Hematopoietic multipotent progenitor cell (in vitro differentiated cells): ENCODE measurements around the gene MOCOS. TPM values are rescaled to one million over a fixed set of nuclear protein-coding genes. Genes with fewer than 3 reads are reported as not detected.

Experiments used
- DNase-seq, 3 donors: peaks; one replicate each; pipeline ENCODE4 v3.0.0-alpha.2; 2011 to 2015; ENCODE audit warnings: low read depth in 2 of 3, low spot score in 2 of 3
- total RNA-seq: library from RNA; depleted of rRNA; stranded (reverse); fragments of >200 nt; gene quantifications from one replicate; pipeline ENCODE4 v1.2.3, GENCODE V29; 2012

The MOCOS gene
- total RNA-seq, 1 donor = under 0.01 TPM

DNA sequence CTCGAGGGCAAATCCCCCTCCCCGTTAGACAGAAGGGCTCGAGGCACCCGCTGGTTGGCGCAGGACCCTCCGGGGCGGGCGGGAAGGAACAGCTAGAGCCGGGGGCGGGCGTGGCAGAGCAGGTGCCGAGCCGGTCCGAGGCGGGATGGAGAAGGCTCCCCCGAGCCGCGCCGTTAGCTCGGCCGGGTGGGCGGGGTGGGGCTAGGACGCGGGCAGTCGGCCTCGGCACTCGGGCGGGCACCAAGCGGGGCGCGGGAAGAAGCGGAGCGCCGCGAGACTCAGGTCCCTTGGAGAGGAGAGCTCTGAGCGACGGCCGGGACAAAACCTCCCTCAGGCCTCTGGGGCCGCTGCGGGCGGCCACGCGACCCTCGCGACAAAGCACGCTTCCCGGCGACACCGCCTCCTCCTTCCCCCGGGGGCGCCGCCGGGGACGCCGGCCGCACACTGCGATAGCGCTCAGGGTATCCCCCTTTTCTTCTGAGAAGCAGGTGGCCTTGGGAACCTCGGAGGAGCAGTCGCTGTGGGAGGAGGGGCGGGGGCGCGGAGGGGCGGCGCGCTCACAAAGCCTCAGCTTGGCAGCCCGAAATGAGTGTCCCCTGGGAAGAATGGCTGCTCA lies 110.9 kb downstream of the MOCOS start:
- peak in 2 of 3 donors; percentile 3 to 4 for DNase-seq

DNA sequence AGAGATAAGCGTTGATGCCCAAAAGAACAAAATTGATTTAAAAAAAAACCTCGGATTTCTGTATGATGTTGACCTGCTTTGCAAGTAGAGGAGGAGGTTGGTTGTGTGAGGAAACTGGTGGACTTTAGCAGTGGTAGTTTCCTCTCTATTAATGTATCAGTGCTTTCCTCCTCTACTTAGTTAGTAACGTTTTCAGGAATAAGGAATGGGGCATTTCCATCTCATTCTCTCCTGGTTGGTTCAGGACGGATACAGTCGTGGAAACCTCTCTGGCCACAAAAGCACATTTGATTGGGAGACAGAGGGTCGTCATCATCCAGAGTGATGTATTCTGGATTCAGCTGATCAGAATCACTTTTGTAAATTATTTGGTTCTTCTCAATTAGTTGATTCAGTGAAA lies 111.7 kb downstream of the MOCOS start:
- DNase-seq = no peak

DNA sequence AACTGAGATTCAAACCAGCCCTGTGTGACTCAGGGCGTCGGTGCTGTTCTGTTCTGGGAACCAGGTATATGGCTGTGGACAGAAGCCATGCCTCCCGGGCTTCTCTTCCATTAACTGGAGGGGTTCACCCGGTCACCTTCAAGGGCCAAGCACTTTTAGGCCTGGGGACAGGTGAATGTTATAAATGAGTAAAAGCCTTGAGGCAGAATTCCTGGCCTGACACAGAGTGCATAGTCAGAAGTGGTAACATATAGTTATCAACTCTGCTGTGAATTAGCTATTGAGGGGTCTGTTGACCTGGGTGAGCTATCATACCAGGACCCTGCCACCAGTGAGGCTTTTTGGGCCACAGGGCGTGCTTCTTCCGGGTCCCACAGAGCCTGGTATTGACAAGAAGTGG lies 112.9 kb downstream of the MOCOS start:
- no peak for DNase-seq

DNA sequence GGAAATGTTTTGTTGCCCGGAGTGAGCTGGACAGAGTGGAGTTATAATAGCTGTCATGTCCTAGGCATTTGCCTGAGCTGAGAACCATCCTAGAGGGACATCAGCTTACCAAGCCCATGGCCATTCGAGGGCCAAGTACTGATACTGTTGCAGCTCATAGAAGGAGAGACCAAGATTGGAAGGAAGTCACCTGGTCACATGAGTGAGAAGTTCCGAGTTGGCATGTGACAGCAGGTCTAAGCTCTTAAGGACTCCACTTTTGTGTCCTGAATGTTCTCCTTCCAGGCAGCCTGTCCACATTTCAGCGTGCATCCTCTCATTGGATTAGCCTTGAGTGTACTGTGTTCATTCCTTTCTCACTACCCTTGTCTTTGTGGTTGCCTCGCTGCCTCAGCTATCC lies 114.6 kb downstream of the MOCOS start:
- DNase-seq = no peak

DNA sequence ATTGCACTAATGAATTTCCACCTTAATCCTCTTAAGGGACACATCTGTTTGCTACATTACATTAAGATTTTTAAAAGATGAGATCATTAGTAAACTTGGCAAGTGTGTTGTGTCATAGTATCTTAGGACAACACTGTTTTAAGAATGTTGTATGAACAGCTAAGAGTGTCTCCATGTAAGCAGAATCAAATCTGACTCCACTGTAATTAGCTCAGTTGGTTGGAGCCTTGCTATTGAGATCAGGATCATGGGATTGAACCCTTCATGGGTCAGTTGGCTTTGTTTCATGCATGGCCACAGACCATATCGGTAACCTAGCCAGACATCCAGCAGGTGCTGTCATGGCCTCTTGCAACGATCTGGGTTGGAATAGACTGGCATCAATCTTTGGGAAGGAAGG lies 115.4 kb downstream of the MOCOS start:
- no peak for DNase-seq

DNA sequence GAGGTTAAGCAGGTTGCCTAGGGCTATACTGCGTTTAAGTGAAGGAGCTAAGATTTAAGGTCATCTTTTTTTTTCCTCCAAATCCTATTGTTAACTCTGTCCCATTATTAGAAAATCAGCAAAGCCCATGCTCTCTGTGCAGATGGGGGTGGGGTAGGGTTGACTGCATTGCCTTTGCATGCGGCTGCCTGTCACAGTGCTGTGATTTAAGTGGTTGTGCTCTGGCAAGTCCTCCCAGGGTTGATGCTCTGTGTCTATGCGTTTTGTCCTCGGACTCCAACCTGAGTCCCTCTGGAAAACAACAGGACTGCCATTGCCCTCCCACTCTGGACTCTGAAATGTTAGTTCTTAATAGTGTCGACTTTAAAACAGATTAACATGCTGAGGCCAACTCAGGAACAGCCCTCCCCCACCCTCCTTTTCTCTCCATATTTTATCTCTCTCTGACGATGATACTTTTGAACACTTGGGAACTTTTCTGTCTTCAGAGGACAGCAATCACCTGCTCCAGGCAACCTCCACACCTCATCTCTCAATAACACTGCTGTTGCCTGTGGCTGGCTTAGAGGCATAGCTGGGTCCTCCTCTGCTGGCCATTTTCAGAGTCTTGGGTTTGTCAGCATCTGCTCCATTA lies 116.0 kb downstream of the MOCOS start:
- no peak for DNase-seq

DNA sequence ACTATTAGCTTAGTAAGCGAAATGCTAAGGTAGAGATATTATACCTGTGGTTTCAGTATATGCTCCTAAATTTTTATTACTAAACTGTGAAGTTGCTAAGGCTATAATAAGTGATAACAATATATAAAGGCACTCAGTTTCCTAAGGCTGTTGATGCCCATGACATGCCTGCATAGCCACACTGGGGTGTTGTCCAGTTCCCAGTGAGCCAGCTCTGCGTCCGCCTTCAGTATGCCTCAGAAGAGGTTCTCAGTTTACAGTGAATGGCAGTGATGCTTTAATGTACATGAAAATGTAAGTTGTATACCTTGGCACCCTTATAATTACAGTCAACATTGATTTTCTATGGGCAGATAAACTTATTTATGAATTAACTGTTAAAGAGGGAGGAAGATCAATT lies 117.4 kb downstream of the MOCOS start:
- DNase-seq = no peak

DNA sequence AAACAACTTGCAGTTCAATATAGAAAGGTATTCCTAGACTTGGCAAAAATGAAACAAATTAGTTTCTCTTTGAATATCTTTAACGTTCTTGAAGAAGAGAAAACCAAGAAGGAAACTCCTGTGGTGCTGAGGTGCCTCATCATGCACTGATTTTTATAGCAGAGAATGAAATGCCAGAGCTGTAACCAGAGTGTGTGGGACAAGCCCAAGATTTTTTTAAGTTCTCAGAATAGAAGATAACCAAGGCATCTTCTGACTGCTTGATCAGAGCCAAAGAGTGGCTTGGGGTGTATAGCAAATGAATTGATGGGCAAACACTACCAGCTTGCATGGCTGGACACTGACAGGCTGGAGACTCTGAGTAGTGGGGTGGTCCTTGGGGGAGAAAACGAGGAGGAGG lies 118.1 kb downstream of the MOCOS start:
- no peak for DNase-seq

DNA sequence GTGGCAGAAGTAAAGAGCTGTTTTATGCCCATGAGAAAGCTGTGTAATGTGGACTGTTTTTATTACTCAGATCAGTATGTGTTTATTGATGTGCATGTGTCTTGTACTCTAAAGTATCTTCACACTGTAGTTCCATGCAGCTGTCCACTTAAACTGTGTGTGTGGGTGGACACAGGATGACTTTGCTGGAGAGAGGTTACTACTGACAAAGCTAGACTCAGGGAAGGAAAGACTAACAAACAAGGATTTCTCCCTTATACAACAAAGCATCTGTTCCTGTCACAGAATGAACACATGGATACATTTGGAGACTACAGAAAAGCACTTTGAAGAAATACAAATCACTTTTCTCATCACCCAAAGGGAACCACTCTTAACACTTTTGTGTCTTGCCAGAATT lies 120.2 kb downstream of the MOCOS start:
- DNase-seq = no peak

DNA sequence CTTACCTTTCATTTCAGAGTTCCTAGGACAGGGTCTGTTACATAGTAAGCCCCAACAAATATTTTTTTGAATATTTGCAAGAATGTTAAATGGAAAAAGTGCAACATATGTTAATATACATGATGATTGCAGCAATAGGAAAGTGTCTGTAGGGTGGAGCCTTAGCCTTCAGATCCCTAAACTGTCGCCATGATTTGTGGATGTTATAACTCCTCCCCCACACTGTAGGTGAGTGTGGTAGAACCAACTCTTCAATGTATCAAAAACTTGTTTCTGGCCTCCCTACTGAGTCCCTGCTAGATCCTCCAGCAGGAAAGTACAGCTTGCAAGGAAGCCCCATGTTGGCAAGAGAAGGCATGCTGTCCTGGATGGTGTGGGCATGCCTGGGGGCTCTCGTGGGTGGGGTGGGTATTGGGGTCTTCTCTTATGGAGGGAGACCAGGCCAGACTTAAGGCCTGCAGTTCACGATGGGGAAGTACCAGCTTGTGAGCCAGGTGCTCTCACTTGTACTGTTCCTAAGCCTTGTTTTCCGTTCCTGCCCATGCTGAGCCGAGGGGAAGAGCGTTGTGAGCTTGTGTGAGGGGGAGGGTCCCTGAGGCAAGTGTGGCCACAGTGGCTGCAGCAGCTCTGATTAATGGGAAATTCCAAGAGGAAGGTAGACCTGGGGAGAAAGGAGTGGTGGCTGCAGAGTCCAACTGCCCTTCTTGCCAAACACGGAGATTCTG lies 121.6 kb downstream of the MOCOS start:
- no peak for DNase-seq

DNA sequence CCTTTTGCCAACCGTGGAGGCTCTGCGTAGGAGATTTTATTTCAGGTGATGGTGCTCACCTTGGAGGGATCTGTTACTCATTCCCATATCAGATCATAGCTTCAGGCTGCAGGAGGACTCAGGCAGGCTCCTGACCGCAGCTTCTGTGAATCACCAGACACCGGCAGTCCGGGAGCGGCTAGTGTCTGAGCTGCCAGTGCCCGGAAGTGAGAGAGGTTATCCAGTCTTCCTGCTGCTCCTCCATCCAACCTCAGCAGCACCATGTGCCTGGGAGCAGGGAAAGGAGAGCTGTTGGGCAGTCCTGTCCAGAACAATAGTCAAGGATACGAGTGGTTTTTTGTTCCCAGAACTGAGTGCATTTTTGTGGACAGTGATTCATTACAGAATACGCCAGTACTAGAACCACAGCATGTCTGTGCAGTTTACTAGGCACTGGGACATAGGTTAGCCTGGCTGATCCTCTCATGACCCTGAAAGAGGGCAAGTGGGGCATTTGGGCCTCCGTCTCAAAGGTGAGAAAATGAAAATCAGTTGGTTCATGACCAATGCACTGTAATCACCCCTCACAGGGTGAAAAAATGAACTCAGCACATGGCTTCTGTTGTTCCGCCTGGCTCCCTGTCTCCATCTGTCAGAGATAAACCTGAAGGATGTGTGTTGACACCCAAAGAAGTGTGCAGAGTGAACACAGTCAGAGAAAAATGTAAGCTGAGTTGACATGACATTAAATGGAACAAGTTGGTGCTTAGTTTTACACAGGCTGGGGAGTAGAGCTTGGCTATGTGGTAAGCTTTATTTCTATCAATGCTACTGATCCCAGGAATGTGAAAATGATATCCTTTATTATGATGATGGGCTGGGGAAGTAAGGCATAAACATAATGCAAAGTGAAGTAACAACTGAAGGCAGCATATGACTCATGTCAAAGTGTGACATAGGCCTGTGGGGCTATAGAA lies 122.4 kb downstream of the MOCOS start:
- DNase-seq = no peak

DNA sequence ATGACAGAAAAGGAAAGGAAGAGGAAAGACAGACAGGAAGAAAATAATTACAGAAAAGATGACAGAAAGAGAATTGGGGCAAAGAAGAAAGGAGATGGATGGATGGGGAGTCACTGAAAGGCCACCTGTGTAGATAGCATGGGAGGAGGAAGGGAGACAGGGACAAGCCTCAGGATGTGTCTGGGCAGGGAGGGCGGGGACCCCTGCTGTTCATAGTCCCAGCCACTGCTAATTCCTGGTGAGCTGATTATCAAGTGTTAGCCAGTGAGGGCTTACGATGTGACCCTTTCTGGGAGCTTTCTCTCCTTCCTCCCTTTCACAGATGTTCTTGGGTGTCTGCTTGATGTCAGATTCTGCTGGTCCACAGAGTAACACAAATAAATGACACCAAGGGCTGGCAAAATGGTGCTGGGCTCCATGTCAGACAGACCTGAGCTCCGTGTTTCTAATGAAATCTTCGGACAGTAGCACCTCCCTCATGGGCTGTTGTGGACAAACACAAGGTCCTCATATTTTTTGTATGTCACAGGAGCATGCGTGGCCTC lies 123.8 kb downstream of the MOCOS start:
- DNase-seq = no peak

DNA sequence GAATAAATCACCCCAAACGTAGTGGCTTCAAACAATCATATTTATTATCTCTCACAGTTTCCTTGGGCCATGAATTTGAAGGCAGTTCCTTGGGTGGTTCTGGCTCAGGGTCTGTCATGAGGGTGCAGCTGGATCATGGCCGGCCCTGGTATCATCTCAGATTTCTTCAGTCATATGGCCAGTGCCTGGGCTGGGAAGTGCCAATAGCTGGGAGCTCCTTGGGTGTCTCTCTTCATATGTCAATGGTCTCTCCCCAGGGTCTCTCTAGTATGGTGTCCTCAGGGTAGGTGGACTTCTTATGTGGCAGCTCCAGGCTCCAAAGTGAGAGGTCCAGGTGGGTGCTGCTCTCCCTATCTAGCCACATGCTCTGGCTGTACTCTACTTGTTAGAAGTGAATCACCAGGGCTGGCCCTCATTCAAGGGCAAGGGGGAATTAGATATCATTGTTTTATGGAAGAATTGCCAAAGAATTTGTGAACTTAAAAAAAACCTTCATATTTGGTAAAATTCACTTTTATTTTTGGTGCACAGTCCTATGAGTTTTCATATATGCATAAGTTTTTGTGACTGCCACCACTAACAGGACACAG lies 125.6 kb downstream of the MOCOS start:
- DNase-seq = no peak

DNA sequence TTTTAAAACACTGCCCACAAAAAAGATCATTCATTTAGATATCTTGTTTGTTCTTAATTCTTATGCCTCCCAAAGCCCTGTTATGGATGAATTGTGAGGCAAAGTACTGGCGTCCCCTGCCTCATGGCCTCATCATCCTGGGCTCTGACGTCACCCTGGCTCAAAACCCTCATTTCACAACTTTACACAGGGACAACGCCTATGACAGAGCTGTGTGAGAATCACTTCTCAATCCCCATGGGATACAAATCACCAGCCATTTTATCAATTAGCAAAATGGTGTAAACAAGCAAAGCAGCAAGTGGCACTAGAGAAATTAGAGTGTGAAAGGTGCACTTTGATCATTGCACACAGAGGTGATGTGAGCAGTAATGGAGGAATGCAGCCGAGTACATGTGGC lies 126.8 kb downstream of the MOCOS start:
- DNase-seq = no peak

DNA sequence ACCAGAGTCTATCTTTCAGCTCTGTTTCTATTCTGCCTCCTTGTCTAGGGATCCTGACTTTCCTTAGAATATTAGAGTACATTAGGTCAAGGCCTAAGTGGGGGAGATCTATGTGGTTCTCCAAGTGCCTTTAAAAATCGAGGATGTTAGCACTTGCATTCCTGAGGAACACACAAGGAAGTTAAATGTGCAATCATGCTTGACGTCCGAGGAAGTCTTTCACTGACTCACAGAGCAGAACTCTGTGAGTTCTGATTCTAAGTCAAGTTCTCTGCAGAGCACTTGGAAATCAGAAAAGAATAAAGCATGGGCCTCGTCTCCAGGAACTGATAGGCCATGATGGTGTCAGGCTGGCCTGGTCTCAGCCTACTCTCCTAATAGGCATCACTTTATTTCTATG lies 127.5 kb downstream of the MOCOS start:
- DNase-seq = no peak

DNA sequence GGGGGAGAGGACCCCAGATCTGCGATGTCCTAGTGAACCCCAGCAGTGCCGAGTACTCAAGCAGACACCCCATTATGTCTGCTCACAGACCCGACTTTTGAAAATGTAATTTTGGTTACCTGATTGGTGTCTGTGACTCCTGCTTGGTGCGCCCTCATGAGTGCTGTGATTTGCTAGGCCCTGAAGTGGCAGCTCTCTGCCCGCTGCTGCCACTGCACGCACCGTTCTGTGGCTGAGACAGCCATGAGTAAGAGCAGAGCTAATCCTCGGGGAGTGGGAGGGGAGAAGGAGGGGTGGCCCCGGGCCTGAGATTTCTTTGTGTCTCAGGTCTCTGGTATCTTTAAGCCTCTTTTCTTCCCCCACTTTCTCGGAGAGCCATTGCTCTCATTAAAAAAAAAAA lies 128.4 kb downstream of the MOCOS start:
- no peak for DNase-seq

DNA sequence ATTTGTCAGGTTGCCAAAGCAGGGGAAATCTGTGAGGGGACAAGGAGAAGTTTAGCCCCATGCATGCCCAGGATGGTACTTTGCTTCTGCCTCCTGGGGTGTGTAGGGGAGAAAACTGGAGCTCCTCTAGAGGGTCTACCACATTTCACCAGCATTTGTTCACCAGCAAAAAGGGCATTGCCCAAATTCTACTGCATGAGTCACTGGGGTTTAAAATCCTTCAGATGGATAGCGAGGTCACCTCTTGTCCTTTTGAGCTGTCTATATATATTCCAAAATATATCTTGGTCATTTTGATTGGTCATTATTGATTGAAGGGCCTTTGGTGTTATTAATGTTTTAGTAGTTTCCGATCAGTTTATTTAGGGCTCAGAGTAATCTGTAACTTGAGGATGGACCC lies 128.9 kb downstream of the MOCOS start:
- DNase-seq = no peak
